NCI-H774 (cell line): ENCODE data around the gene SNAP29.
A peak's percentile ranks its signal among the peaks of the same experiment; 100 is the strongest.
"Not testable (repeated sequence)": the region's sequence is repeated elsewhere in the genome, so short reads cannot be mapped to it uniquely, and the experiment has no call there.

Experiments used
- DNase-seq: peaks from one replicate; lab custom pipeline; 2025; lab: John Stamatoyannopoulos, UW

SNAP29 gene

DNA sequence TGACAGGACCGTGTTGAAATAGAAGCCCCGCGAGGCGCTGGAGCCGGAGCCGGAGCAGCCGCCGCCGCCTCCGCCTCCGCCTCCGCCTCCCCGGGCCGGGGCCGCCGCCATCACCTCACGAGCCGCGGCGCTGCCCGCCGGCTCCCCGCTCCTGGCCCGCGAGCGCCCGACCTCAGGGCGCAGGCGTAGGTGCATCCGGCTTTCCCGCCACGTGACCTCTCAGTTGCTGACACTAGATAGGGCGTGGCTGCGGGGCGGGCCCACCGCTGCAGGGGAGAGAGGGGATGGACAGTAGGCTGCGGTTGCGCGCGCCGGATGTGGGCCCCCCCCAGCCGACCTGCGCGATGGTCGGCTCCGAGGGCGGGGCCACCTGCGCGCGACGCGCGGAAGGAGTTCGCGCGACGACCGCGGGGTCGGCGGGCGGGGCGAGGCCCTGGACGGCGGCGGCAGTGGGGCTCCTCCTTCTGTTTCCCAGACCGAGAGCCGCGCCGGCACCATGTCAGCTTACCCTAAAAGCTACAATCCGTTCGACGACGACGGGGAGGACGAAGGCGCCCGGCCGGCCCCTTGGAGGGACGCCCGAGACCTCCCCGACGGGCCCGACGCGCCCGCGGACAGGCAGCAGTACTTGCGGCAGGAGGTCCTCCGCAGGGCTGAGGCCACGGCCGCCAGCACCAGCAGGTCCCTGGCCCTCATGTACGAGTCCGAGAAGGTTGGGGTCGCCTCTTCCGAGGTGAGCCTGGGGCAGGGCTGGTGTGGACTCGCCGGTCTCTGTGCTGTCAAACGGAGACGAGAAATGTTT, at the start of gene SNAP29, which contains the start of gene PI4KA:
TSS of gene SNAP29 (plus strand) at position 393 of the 802 bp plus-strand sequence. CDS start at position 497, 104 bp downstream.
TSS of gene PI4KA (minus strand) at position 197 of the 802 bp plus-strand sequence. CDS start at position 111, 86 bp downstream.
- DNase-seq: peak; percentile 97

DNA sequence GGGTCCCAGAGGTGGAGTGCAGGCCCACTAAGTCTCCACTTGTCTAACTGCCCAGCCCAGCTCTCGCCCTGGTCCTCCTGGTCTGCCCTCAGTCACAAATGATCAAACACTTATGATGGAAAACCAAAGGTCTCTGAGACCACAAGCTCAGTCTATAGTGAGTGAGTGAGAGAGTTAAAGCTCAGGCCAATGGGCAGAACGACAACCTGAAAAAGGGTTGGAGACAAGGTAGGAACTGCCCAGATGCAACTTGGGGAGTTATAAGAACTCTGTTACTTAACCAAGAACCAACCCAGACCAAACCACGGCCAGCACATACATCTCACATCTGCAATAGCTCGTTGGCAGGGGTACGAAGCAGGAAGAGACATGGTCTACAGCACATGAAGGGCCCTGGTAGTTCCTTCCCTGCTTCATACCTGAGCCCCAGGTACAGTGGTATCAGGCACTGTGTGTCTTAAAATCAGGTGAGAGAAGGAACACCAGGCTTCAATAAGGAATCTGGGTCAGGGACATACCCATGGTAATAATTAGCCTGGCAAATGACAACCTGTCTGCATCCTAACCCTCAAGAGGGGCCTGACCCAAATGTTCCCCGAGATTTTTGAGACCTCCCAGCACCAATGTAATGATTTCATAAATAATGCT, 49.1 kb upstream of the SNAP29 start:
- DNase-seq: no peak

DNA sequence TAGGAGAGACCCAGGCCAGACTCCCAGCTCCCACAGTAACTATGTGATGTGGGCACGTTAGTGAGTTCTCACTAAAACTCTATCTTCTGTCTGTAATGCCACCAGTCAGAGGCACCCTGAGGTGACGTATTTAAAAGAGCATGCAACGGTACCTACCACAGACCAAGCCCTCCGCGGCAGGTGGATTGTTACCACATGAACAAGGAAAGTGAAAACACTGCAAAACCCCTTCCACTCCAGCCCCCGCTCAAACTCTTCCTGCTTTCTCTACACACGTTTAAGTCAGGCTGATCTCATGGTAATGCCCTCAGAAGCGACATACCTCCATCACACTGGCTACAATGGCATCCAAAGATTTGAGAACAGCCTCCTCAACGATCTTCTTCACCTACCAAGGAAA, 48.2 kb upstream of the SNAP29 start:
- no peak for DNase-seq

- DNase-seq: no peak
Observed at GRCh38 chr22:20811171-20811570, 47.6 kb upstream of the SNAP29 start.

DNA sequence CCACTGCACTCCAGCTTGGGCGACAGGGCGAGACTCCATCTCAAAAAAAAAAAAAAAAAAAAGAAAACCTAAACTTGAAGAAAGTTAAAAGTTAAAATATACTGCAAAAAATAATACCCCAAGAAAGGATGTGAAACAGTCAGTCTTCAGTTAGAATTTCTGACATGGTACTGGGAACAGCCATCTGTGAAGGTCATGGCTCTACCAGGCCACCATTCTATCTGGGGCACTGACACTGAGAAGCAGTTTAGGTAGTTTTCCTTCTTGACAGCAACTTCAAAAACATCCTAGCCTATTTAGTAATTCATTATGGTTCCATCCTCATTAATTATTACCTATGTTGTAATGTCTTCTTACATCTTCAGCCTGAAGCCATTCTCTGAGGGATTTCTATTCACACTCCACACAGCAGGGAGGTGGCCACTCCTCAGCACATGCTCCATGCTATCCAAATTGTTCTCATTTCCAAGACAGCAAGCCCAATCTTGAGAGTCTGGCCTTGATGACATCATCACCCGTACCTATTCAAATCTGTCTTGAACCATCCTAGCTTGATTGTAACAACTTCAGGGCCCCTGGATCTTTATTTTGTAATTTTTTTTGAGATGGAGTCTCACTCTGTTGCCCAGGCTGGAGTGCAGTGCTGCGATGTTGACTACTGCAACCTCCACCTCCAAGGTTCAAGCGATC, 46.7 kb upstream of the SNAP29 start:
- no peak for DNase-seq

DNA sequence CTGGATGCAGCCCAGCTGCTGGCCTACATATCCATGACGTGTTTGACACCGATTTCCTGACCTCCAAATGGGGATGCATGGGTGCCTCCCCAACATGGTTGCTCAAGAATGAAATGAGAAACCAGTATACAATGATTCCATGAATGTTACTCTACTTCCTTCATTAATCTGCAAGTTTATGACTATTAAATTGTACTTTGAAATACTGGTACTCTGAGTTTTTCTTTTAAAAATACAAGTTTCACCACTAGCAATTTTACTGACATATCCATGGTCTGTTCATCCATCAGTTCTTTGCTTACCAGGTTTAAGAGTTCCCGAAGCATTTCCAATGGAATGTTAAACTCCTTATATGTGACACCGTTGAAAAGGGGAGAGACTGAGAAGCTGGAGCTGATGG, 45.8 kb upstream of the SNAP29 start:
- no peak for DNase-seq

GRCh38 chr22:20814221-20814808, 44.5 kb upstream of the SNAP29 start:
- no peak for DNase-seq

DNA sequence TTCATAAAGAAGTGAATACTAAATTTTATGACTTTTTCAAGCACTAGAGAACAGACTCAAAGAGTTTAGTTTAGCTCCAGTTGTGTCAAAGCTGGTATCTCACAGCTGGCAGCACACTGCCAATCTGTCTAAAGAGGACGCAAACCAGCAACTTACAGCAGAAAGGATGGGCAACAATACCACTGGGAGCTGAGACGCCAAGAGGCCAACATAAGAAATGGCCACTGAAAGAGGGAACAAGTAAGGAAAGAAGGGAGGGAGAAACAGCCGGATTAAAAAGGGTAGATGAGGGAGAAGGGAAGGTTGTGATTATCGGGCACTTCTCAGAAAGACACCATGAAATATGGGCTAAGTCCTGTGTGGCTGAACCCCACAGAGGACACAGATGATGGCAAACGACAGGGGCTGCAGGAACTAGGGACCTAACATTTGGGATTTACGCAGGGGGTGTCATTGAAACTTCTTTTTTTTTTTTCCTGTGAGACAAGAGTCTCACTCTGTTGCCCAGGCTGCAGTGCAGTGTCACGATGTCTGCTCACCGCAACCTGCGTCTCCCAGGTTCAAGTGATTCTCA, 43.2 kb upstream of the SNAP29 start:
- DNase-seq: no peak

- DNase-seq: no peak
Observed at GRCh38 chr22:20816559-20816958, 42.2 kb upstream of the SNAP29 start.

- DNase-seq: no peak
Observed at GRCh38 chr22:20818471-20818870, 40.3 kb upstream of the SNAP29 start.

DNA sequence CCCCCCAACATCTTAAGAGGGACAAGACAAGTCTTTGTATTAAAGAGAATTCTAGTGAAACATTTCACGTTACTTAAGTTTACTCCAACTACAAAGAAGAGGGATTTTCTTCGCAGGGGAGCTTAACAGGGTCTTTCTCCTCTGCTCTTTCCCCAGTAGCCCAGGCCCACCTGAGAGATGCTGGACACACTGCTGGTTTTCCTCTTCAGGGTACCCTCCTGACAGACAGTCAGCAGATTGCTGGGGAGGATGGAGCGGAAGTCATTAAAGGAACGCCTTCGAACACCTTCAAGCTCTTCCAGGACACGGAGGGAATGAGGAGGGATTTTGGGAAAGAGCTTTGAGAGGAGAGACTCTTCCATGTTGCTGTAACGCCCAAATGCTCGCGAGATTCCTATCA, 39.3 kb upstream of the SNAP29 start:
- no peak for DNase-seq

DNA sequence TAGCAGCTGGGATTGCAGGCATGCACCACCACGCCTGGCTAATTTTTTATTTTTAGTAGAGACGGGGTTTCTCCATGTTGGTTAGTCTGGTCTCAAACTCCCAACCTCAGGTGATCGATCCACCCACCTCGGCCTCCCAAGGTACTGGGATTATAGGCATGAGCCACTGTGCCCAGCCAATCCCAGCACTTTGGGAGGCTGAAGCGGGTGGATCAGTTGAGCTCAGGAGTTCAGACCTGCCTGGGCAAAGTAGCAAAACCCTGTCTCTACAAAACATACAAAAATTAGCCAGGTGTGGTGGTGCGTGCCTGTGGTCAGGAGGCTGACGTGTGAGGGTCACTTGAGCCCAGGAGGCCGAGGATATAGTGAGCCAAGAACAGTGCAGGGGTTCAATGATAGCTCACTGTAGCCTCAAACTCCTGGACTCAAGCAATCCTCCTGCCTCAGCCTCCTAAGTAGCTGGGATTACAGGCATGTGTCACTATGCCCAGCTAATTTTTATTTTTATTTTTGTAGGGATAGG, 37.0 kb upstream of the SNAP29 start:
- not testable (repeated sequence) for DNase-seq

DNA sequence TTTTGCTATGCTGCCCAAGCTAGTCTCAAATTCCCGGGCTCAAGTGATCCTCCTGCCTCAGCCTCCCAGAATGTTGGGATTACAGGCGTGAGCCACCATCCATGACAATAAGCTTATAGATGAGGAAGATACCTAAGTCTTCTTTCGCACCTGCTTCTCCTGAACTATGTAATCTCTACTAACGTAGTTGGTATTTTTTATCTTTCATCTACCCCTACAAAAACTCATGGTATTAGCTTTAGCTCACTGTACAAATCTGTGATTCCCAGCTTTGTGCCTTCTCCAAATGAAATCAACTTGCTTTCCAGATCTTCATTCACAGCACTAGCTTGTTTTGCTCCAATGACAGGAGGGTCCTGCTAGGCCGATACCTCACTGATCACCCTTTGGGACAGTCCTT, 36.6 kb upstream of the SNAP29 start:
- DNase-seq: no peak

GRCh38 chr22:20823264-20823663, 35.5 kb upstream of the SNAP29 start:
- no peak for DNase-seq

- DNase-seq: not testable (repeated sequence)
Observed at GRCh38 chr22:20825216-20825615, 33.6 kb upstream of the SNAP29 start.

GRCh38 chr22:20825624-20826023, 33.2 kb upstream of the SNAP29 start:
- no peak for DNase-seq

GRCh38 chr22:20826373-20827152, 32.2 kb upstream of the SNAP29 start:
- not testable (repeated sequence) for DNase-seq

- DNase-seq: no peak
Observed at GRCh38 chr22:20829491-20830134, 29.2 kb upstream of the SNAP29 start.

DNA sequence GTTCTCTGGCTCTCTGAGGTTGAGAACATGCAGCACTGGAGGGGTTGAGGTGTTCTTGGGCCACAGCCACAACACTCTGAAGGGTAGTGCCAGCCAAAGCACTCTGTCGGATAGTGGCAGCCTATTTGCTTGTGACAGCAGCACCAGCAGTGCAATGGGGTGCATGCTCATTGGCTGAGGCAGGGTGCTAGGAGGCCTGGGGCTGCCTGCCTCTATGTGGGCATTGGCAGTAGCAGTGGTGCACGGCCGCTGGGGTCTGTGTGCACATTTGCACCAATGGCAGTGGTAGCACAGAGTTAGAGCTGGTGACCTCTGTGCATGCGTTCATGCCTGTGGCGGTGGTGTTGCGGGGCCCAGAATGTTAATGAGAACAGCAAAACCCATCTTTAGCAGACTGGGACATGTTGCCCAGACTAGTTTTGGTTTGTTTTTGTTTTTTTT, 25.6 kb upstream of the SNAP29 start:
- no peak for DNase-seq

DNA sequence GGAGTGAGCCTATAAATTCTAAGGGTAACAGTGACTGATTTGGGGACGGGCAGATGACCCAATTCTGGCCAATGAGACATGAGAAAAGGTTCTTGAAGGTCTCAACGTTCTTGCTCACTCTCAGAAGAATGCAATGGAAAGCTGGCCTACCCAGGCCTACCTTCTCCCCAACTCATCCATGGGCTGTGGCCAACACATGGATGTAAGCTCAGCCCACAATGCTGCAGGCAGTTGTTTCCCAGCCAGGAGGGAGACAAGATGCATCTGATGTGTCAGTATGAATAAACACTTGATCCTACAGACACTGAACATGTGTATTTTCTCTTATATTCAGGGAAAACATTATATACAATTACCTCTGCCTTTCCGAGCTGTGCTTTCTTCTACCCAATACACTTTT, 24.6 kb upstream of the SNAP29 start:
- DNase-seq: no peak
